IMR-90 (cell line): ENCODE results near the gene SVOPL.

ENCODE experiments used
- NFE2L2 ChIP-seq: fragments of 150-350 bp; IDR thresholded peaks from 2 replicates; pipeline ENCODE4 v1.6.1; 2016; ENCODE audit warnings: low read depth, mild to moderate bottlenecking, low read length
- USF2 ChIP-seq: fragments of 150-350 bp; IDR thresholded peaks from 2 replicates; pipeline ENCODE4 v1.6.1; 2017; ENCODE audit warnings: mild to moderate bottlenecking, antibody characterized with exemption, low read length, low read depth

GRCh38 chr7:138555684-138556083 lies 145.5 kb downstream of the SVOPL start:
- TF ChIP-seq USF2 (no peak), NFE2L2 (no peak)
